Right hindlimb (tissue), 1 donor: ENCODE results near the gene MACROD2.

Experiments used
- DNase-seq: peaks from one replicate; pipeline ENCODE4 v3.0.0-alpha.2; 2018

Gene MACROD2

DNA sequence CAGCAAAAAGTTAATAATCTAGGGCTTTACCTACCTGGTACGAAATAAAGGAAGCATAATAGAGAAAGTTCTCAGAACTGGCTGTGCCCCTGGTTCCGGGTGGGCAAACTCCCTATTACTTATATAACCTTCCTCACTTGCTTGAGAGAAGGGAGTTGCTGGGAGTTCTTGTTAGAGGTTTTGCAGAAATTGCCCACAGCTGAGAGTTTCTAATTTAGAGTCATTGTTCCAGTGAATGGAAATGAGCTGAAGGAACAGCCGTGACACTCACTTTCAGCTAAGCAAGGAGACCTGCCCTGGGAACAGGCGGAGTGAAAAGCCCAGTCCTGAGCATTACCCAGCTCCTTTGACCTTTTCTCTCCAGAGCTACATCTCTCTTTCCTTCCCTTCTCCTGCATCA is 936.7 kb downstream of the MACROD2 start:
- no peak for DNase-seq

DNA sequence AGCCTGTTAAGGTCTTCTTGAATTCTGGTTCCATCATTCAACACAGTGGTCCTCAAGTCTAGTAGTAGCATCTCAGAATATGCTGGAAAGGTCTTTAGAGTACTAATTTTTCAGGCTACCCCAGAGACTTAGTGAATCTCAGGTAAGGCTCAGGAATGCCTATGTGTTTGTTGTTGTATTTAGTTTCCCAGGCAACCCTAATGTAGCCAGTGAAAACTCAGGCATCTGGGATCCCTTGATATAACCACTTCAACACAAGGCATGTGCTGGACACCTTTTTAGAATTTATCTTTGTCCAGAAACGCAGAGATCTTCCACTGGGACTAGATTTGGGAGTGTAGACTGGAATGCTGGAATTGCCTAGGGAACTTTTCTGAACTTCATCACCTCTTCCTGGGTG is 940.0 kb downstream of the MACROD2 start:
- no peak for DNase-seq

DNA sequence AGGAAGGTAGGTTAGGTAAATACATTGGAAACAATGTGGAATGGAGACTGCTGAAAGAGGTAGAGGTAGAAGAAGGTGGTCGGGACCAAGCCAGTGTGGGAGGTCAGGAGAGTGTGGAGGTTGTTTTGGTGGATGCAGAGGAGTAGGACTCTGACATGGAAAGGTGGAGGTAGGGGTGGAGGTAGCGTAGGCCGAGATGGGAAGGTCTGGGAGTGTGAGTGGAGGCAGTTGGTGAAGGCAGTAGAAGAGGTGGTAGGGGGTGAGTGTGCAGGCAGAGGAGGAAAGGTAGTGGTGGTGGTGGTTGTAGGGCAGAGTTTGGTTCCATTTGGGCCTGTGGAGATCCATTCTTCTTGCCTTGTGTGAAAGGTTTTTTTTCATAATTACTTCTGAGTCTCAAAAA is 941.7 kb downstream of the MACROD2 start:
- no peak for DNase-seq

DNA sequence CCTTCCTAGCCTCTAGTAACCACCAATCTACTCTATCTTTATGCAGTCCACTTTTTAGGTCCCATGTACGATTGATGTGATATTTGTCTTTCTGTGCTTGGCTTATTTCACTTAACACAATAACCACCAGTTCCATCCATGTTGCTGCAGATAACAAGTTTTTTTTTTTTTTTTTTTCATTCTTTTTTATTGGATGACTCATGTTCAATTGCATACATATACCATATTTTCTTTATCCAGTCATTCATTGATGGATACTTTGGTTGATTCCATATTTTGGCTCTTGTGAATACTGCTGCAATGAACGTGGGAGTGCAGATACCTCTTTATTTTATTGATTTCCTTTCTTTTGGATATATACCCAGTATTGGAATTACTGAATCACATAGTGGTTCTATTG is 942.5 kb downstream of the MACROD2 start:
- no peak for DNase-seq

DNA sequence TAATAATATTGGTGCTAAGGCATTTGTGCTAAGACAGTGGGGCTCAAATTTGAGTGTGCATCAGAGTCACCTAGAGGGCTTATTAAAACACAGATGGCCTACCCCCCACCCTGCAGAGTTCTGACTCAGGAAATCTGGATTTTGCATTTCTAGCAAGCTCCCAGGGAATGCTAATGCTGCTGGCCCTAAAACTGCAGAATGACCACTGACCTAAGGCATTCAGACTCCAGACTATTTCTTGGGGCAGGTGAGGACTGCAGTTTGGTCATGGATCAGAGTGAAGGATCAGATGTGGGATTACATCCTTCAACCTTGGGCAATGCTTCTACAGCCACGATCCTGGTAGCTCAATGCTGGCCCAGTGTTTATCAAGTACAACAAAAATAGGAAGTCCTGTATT is 952.2 kb downstream of the MACROD2 start:
- DNase-seq, result no peak

DNA sequence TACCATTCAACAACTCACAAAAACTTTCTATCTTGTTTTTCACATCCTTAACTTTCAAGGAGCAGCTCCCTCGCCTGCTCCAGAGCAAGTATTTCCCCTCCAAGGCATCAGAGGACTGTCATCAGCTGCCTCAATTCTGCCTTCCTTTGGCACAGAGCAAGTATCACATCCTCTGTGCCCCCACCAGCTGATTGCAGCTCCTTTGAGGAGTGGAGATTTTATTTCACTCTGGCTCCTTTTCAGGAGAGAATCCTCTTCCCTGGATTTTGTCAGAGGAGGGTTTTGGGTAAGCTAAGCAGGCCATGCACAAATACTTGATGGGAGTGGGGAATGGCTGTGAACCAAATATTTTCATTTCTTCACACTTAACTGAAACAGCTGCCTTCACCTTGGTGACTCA is 952.6 kb downstream of the MACROD2 start:
- DNase-seq, result no peak

DNA sequence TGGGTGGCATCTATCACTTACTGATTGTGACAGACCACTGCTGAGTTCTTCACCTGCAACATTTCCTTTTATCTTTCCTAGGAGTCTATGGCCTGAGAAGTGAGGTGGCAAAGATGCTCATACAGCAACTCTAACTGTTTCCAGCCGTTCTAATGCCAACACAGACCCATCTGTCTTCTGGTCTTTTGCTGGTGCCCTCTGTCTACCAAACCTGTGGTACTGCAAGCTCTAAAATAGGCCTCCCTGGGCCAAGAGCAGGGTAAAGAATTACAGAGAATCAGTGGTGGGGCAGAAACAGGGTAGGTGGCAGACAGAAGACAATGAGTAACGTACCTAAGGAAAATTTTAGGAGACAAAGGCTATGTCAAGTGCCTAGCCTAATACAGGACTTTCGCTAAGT is 953.1 kb downstream of the MACROD2 start:
- DNase-seq, result no peak

DNA sequence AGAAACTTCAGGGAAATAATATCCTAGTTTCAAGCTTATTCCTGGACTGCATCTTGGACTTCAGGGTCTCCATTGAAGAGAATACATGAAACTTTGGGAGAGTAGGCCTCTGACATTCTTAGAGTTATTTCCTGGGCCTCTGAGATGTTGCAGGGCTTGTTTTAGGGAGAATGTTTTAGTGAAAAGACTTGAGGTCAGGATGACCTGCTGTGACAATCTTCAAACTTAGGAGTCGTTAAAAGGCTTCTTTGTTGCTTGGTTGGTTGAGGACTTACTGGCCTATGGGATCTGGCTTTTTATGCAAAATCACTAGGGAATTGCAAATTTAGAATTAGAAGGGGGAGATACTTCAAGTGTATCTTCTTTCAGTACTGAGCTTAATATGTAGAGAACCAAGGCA is 955.3 kb downstream of the MACROD2 start:
- DNase-seq, result no peak

DNA sequence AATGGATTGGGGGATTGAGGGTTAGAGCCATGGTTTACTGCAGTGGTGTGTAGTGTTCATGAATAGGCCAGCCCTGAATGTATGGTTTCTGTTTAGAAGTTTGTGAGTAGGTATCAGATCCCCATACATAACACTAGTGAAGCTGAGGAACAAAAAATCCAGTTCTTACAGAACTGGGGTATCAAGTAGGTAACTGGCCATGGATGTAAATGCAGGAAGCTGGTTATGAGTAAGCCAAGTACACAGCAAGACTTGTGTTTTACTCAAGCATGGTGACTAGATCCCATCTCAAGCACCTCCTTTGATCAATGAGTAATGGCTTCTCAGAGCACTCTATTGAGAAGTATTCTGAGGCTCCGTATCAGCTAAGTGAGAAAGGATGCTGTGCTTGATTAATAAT is 955.8 kb downstream of the MACROD2 start:
- no peak for DNase-seq

DNA sequence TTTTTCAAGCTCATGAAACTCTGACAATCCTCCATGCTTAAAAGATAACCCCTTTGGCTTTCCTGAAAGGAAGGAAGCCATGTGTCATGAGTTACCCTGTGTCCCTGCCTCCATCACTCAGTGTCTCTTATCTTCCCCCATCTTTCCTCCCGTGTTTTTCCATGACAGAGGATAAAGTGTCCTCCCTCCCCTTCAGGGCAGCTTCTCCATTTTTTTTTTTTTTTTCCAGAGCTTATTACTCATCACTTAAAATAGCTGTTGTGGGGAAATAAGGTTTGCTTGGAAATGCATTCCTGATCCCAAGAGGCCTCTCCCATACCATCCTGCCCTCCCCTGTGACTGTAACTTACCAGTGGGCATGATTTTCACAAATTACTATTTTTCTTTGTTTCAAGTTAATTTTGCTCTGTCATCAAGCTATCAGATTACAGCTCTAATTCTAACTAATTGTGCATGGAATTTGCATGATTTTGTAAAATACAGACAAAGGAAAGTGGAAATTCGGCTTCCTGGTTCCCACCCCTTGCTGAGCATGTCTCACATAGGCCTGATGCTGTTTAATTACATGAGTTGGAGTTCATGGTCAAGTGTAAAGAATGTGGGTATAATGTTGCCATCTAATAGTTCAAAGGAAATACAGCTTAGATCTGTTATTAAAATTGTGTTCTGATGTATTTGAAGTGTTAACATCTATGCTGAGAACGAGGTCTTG is 956.5 kb downstream of the MACROD2 start:
- no peak for DNase-seq

DNA sequence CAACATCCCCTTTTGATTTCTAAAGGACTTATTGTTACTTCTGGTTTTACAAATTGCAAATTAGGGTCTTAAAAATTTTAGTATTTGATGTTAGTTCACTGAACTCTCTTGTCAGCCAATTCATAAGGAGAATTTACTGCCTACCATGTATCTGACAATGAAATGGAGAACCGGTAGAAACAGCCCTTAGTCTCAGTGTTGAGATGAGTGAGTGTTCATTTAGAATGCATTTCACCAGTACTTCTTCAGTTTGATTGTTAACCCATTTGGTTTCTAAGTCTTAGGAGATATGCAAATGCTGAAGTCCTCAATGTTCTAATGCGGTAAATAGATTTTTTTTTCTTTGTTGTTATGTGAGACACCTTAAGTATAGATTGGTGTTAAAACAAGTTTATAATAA is 958.4 kb downstream of the MACROD2 start:
- DNase-seq, result no peak

DNA sequence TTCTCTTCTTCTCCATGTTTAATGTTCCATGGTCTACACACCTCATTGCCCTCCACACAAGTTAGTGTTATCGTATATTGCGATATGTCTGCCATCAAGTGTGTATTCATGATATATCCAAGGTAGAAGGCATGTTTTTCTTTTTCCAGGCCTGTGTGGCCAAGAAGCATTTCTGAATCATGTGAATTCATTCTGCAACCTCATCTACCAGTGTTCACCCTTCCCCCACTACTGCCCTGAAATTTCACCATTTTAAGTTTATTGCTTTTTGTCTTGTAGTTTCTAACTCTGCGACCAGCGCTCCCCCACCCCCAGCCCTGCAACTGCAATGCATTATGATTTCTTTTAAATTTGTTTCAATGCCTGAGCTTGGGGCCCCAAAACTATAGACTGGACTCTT is 960.1 kb downstream of the MACROD2 start:
- no peak for DNase-seq

DNA sequence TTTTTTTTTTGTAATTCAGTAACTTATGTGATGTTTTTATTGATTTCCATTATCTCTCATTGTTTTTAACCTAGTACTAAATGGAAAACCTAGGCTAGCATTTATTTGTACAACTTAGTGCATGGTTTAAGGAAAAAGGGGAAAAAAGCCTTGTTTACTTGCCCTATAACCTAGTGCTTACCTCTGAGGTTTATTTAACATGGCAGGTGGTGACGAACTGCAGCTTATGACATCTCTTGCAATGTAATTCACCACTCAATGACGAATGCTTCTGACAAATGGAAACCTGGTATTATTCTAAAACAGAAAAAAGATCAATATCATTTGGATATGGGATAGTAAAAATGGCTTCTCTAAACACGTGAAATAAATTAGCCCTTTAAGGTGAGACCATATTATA is 960.7 kb downstream of the MACROD2 start:
- DNase-seq, result no peak

DNA sequence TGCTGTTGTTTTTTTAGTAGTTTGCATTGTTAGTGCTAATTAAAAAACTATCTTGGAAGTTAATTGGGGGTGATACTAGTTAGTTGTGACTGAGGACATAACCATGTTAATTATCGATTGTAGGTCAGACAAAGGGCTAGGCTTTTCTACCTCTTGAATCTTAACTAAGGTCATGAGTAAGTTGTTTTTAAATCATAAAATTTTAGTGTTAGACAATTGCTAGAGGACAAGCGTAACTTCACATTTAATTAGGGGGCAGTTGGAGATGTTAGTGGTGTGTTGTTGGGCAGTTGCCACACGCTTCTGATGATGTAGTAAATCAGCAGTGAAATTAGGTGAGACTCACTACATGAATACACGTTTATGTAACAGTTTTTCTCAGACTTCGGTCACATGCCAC is 961.2 kb downstream of the MACROD2 start:
- no peak for DNase-seq

DNA sequence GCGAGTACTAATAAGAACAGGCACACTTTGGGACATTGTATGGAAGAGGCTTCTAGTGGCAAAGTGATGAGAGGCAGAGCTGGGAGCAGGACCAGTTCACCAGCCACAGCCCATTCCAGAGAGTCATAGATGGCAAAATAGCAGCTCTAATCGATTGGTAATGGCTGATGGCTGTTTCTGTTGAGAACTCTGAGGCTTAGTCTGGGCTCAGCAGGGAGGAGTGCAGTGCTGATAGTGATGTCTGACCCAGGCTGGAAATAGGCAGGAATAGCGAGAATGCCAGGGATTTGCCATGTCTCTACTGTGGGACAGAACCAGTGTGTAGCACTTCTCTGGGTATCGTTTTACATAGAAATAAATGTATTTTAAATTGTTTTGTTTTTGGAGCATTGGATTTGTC is 962.1 kb downstream of the MACROD2 start:
- DNase-seq, result no peak

DNA sequence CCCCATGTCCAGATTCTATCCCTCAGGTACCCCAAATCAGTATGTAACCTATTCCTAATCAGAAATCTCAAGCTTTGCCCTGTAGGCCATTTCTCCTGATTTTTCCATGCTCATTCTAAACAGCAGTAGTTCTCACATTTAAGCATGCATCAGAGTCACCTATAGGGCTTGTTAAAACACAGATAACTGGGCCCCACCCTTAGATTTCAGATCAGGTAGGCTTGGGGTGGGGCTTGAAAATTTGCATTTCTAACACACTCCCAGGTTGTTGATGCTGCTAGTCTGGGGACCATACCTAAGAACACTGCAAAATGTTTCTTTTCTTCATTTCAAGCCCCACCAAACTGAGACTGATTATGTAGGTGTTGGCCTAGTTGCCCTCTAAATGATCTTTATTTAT is 963.3 kb downstream of the MACROD2 start:
- DNase-seq, result no peak

DNA sequence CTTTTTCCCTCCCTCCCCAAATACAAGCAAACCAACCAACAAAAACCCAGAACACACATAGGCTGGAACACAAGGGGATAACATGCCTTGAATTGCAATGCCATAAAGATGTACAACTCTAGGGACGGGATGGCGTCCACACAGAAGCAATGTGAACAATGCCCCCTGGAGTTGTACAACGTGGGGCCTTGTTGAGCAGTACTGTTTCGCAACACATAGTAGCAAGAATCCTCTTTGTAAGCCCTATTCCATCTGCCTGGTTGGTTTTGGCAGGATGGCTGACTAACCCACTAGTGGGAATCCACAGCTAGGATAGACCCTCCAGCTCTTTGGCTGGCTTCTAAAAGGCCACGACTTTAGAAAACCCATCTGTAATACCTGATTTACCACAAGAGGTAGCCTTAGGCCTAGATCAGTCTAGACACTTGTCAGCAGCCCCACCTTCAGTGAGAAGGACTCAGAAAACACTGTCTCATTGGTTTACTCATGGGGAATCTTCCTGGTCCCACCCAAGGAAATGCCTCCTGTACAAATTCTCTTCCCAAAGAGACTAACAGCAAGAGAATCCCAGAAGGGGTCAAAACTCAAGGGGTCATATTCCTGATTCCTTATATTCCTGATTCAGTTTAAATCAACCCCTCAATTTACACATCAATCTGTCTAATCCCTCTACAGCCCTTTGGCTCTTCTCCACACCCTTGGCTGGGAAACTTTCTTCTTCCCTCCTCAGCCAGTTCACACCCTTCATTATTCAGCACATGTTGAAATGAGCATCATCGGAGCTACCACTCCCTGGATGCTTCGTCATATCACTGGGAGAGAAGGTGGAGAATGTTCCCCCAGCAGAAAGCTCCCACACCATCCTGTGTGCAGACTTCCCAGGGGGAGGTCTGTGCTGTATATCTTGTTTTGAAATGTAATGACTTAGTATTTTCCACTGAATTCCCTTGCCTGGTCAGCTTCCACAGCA is 964.5 kb downstream of the MACROD2 start:
- DNase-seq, result no peak

DNA sequence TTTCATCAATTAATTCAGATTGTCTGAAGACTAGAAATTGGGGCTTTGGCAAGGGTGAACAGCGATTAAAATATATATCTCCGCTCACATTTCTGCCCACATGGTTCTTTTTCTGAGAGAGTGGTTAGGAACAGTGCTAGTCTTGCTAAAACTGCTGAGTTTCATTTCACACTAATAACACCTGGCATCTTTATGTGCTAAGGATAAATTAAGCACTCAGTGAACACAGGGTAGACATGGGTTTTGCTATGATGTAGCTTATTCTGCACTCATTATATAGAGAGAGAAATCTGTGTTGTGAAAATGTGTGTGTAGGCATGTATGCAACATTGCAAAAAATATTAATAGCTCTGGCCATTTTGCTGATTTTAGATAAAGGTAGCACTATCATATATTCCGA is 965.5 kb downstream of the MACROD2 start:
- DNase-seq, result no peak

DNA sequence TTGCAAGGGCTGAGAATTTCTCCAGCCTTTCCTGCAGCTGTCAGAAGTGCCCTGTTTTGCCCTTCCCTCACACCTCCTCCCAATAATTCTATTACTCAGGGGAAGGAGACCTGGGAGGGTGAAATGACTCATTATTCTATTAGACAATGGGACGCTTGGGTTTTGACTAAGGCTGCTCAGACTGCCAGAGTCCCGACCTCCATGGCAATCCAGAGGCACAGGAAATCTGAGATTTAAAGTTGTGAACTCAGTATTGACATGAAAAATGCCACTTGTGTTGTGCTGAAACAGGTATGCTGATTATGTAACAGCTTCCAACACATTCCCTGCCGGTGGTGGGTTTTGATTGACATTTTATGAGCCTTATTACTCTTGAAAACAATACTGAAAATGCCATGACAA is 967.9 kb downstream of the MACROD2 start:
- no peak for DNase-seq

DNA sequence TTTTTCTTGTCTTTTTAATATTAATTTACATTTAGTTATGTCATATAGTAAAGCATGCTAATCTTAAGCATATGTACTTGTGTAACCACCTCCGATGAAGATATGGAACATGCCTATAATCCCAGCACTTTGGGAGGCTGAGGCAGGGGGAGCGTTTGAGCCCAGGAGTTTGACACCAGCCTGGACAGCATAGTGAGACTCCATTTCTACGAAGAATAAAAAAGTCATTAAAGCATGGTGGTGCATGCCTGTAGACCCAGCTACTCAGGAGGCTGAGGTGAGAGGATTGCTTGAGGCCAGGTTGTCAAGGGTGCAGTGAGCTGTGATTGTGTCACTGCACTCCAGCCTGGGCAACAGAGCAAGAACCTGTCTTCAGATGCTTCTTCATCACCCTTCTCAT is 970.9 kb downstream of the MACROD2 start:
- no peak for DNase-seq

DNA sequence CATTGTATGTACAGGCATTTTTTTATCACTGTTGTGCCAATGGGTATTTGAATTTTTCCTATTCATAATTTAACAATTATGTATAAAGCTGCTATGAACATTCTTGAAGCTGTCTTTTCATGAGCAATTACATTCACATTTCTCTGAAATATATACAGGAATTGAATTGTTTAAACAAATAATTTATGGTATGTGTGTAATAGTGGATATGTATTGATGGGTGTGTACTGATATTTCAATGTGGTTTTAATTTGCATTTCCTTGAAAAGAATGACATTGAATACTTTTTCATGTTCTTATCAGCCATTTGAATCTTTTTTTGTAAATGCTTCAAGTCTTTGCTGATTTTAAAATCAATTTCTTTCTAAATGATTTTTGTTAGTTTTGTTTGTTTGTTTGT is 971.5 kb downstream of the MACROD2 start:
- DNase-seq, result no peak

DNA sequence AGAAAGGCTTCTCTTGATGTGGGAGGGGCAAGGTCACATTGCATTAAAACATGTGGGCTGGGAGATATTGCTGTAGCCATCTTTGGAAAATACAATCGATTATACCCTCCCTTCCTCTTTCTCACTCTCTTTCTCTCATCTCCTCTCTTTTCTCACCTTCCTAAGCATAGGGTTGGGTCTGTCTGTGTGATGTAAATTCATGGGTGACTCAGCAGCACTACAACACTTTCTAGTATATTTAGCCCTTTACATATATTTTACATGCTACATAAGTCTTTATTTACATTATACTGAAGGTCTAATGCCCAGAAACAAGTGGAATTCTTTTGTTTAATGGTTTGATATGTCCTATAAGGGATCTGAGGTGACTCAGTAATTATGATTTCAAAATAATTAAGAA is 976.9 kb downstream of the MACROD2 start:
- DNase-seq, result no peak

DNA sequence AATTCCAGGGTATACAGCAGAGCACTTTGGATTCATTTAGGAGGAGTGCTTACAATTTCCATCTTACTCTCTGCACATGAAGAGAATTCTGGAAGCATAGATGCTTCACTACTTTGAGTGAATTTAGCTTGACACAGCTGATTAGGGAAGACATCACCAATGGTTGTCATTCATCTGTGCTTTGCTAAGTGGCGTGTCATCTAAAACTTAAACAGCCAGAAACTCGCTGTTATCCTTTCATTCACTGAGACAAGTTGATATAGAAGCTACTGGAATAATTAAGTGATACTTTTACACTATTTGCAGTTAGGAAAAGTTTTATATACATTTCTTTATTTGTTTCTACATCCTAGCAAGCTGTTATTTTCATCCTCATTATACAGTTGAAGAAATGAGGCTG is 977.4 kb downstream of the MACROD2 start:
- no peak for DNase-seq

DNA sequence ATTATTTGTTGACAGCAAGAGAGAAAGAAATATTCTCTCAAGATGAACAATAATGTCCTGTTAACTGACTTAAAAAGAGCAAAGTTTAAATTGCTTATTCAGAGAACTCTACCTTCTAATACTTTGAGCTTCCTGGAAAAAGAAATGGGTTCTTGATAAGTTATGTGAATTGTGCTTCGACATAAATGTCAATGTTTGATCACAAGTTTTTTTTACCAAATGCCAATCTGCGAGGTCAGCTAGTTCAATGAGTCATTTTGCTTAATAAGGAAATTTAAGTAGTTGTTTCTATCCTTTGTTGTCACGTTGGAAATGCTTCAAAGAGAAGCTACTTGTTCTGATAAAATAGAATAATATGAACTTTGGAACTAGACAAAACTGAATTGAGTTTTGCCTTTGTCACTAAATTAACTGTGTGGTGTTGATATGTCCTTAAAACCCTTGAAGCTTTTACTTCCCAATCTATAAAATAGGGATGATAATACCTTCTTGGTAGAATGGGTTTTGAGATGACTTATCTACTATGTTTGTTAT is 984.2 kb downstream of the MACROD2 start:
- DNase-seq, result no peak
